GM23338 (cell line): ENCODE results near the gene SUN3.
"Not testable (repeated sequence)": the region's sequence is repeated elsewhere in the genome, so short reads cannot be mapped to it uniquely, and the experiment has no call there.

Experiments used
- CREB1 ChIP-seq: fragments of 250-450 bp; sonication (Bioruptor Pico); IDR thresholded peaks from 2 replicates; pipeline ENCODE4 v1.5.0; 2020; ENCODE audit warnings: low read depth, mild to moderate bottlenecking, moderate library complexity
- CTCF ChIP-seq, 2 experiments: fragments of 200-600 bp in 1 of 2; sonication (generic) in 1 of 2; conservative IDR thresholded peaks; 2 replicates each; pipeline versions ENCODE4 v1.5.1 to v1.6.1; 2016 to 2017; ENCODE audit warnings: antibody characterized with exemption in 2 of 2, low read depth in 2 of 2, mild to moderate bottlenecking in 2 of 2, moderate library complexity in 1 of 2
- EZH2 ChIP-seq: fragments of 200-600 bp; sonication (generic); IDR thresholded peaks from one replicate; pipeline ENCODE4 v1.8.0; 2017; ENCODE audit warnings: antibody characterized with exemption, mild to moderate bottlenecking, low read depth; ENCODE audit not compliant: unreplicated experiment
- EZH2phosphoT487 ChIP-seq: fragments of 200-600 bp; sonication (generic); IDR thresholded peaks from one replicate; pipeline ENCODE4 v1.8.1; 2018; ENCODE audit warnings: antibody characterized with exemption; ENCODE audit not compliant: unreplicated experiment
- POLR2AphosphoS5 ChIP-seq: IDR thresholded peaks from 2 replicates; pipeline ENCODE4 v1.6.1; 2016; ENCODE audit warnings: antibody characterized with exemption, low read depth
- REST ChIP-seq: IDR thresholded peaks from one replicate; pipeline ENCODE4 v1.6.1; 2018; ENCODE audit warnings: antibody characterized with exemption; ENCODE audit not compliant: unreplicated experiment
- STAT1 ChIP-seq: IDR thresholded peaks from one replicate; pipeline ENCODE4 v1.6.1; 2016; ENCODE audit warnings: antibody characterized with exemption; ENCODE audit not compliant: unreplicated experiment
- ZNF114 ChIP-seq: fragments of 250-450 bp; sonication (Bioruptor Pico); IDR thresholded peaks from 2 replicates; pipeline ENCODE4 v1.5.0; 2020; ENCODE audit warnings: mild to moderate bottlenecking, moderate library complexity

- TF ChIP-seq POLR2AphosphoS5; EZH2; EZH2phosphoT487; STAT1; CTCF (conservative IDR thresholded peaks at IDR 0.05; ENCODE audit: low read depth in 2 of 2); REST; ZNF114 (CRISPR knock-in tag); CREB1: not testable (repeated sequence)
Measured at GRCh38 chr7:47942651-47943050, 86.3 kb downstream of the SUN3 start.
